Liver (tissue), 9 donors: ENCODE measurements around the gene PARP8. TPM values are rescaled to one million over a fixed set of nuclear protein-coding genes. Genes with fewer than 3 reads are reported as not detected.
"Not testable (repeated sequence)": the region's sequence is repeated elsewhere in the genome, so short reads cannot be mapped to it uniquely, and the experiment has no call there.

Source experiments
- DNase-seq: peaks from one replicate; pipeline ENCODE4 v3.0.0-alpha.2; 2017; ENCODE audit warnings: low spot score
- H3K27ac ChIP-seq, 2 donors: one replicate each; pipeline ENCODE4 v1.7.0; 2013; ENCODE audit warnings: inconsistent platforms in 2 of 2, low read length in 2 of 2, control low read depth in 1 of 2, low read depth in 1 of 2, mild to moderate bottlenecking in 1 of 2
- H3K27me3 ChIP-seq, 4 donors: one replicate each; pipeline versions ENCODE4 v1.6.1 to v1.7.0; 2013; ENCODE audit warnings: low read length in 3 of 4, inconsistent platforms in 1 of 4, mild to moderate bottlenecking in 1 of 4, moderate library complexity in 1 of 4; ENCODE audit not compliant: control insufficient read depth in 4 of 4, insufficient read depth in 4 of 4
- H3K36me3 ChIP-seq, 4 donors: one replicate each; pipeline versions ENCODE4 v1.6.1 to v1.7.0; 2013; ENCODE audit warnings: low read length in 3 of 4, mild to moderate bottlenecking in 3 of 4, low read depth in 1 of 4, moderate library complexity in 1 of 4; ENCODE audit not compliant: control insufficient read depth in 4 of 4, insufficient read depth in 3 of 4
- H3K4me1 ChIP-seq, 4 donors: one replicate each; pipeline versions ENCODE4 v1.6.1 to v1.7.0; 2013; ENCODE audit warnings: low read length in 3 of 4, mild to moderate bottlenecking in 3 of 4, moderate library complexity in 1 of 4; ENCODE audit not compliant: control insufficient read depth in 4 of 4, insufficient read depth in 4 of 4
- H3K4me3 ChIP-seq, 3 donors: one replicate each; pipeline versions ENCODE4 v1.6.1 to v1.7.0; 2013; ENCODE audit warnings: low read length in 3 of 3, control low read depth in 1 of 3, low read depth in 1 of 3, mild to moderate bottlenecking in 1 of 3
- H3K9ac ChIP-seq, 2 donors: one replicate each; pipeline ENCODE4 v1.7.0; 2013; ENCODE audit warnings: low read length in 2 of 2, mild to moderate bottlenecking in 2 of 2, moderate library complexity in 2 of 2, control low read depth in 1 of 2, low read depth in 1 of 2
- H3K9me3 ChIP-seq, 4 donors: one replicate each; pipeline versions ENCODE4 v1.6.1 to v1.7.0; 2013; ENCODE audit warnings: low read length in 3 of 4; ENCODE audit not compliant: control insufficient read depth in 4 of 4
- EGR1 ChIP-seq, 2 donors: IDR thresholded peaks; 2 replicates each; pipeline ENCODE4 v1.6.1; 2016 to 2018; ENCODE audit warnings: antibody characterized with exemption in 2 of 2, low read depth in 2 of 2
- FOXA1 ChIP-seq: IDR thresholded peaks from 2 replicates; pipeline ENCODE4 v1.6.1; 2016; ENCODE audit warnings: antibody characterized with exemption
- FOXA2 ChIP-seq: IDR thresholded peaks from 2 replicates; pipeline ENCODE4 v1.6.1; 2016; ENCODE audit warnings: antibody characterized with exemption
- GABPA ChIP-seq, 2 donors: IDR thresholded peaks in 1 of 2; conservative IDR thresholded peaks in 1 of 2; 2 replicates each; pipeline ENCODE4 v1.6.1; 2016; ENCODE audit warnings: antibody characterized with exemption in 2 of 2, mild to moderate bottlenecking in 1 of 2, moderate library complexity in 1 of 2
- HNF4A ChIP-seq, 2 donors: conservative IDR thresholded peaks; 2 replicates each; pipeline ENCODE4 v1.6.1; 2016; ENCODE audit warnings: antibody characterized with exemption in 2 of 2, mild to moderate bottlenecking in 2 of 2
- HNF4G ChIP-seq: IDR thresholded peaks from 2 replicates; pipeline ENCODE4 v1.6.1; 2016; ENCODE audit warnings: antibody characterized with exemption
- JUND ChIP-seq, 2 donors: IDR thresholded peaks; 2 replicates each; pipeline ENCODE4 v1.6.1; 2016; ENCODE audit warnings: antibody characterized with exemption in 2 of 2
- NR2F2 ChIP-seq: IDR thresholded peaks from 2 replicates; pipeline ENCODE4 v1.6.1; 2016; ENCODE audit warnings: antibody characterized with exemption
- RAD21 ChIP-seq, 2 donors: IDR thresholded peaks; 2 replicates each; pipeline ENCODE4 v1.6.1; 2016; ENCODE audit warnings: antibody characterized with exemption in 2 of 2, mild to moderate bottlenecking in 2 of 2
- RXRA ChIP-seq, 2 donors: IDR thresholded peaks; 2 replicates each; pipeline ENCODE4 v1.6.1; 2017 to 2018; ENCODE audit warnings: antibody characterized with exemption in 2 of 2, mild to moderate bottlenecking in 1 of 2
- SP1 ChIP-seq: IDR thresholded peaks from 2 replicates; pipeline ENCODE4 v1.6.1; 2018; ENCODE audit warnings: antibody characterized with exemption, mild to moderate bottlenecking
- TAF1 ChIP-seq: conservative IDR thresholded peaks from 2 replicates; pipeline ENCODE4 v1.6.1; 2016; ENCODE audit warnings: antibody characterized with exemption, mild to moderate bottlenecking
- YY1 ChIP-seq: IDR thresholded peaks from 2 replicates; pipeline ENCODE4 v1.6.1; 2016; ENCODE audit warnings: antibody characterized with exemption, mild to moderate bottlenecking
- WGBS: extraction: QIAGEN DNeasy Blood & Tissue Kit; methylation state at CpG from one replicate; pipeline ENCODE4 v1.1.7; 2013; 5-methylcytosine and 5-hydroxymethylcytosine counted together
- polyA plus RNA-seq, 2 donors: library from polyadenylated mRNA; stranded (reverse) in 1 of 2; unstranded in 1 of 2; fragments of 200-250 nt in 1 of 2; fragments of >200 nt in 1 of 2; fragmentation: Nextera tagmentation in 1 of 2; extraction: Ambion mirVana in 1 of 2; gene quantifications; one replicate each; pipeline versions ENCODE4 v1.2.1 to v1.2.3, GENCODE V29; 2013 to 2015
- total RNA-seq, 2 donors: library from RNA; depleted of rRNA; stranded (reverse); fragments of >200 nt; gene quantifications; one replicate each; pipeline ENCODE4 v1.2.3, GENCODE V29; 2014
- TF ChIP-seq, protein P1 (sequence below): IDR thresholded peaks from 2 replicates; pipeline ENCODE4 v1.6.1; 2016; ENCODE audit warnings: antibody characterized with exemption
- TF ChIP-seq, protein P2 (sequence below): IDR thresholded peaks from 2 replicates; pipeline ENCODE4 v1.6.1; 2016; ENCODE audit warnings: antibody characterized with exemption
- TF ChIP-seq, protein P3 (sequence below): fragments of 150-350 bp; IDR thresholded peaks from 2 replicates; pipeline ENCODE4 v1.5.1; 2017; ENCODE audit warnings: improper control_type of control experiment, low read depth, low read length; ENCODE audit not compliant: missing input control
- TF ChIP-seq, protein P4 (sequence below): IDR thresholded peaks from 2 replicates; pipeline ENCODE4 v1.6.1; 2016; ENCODE audit warnings: antibody characterized with exemption
- donor health status: healthy.
- donor health status: healthy.
- donor health status: healthy.
- donor health status: healthy.
- donor health status: healthy.

Gene PARP8
- total and polyA plus RNA-seq, 4 donors: 3.9 to 16.0 (median 7.1) TPM

GRCh38 chr5:50694027-50694590, 27.7 kb downstream of the PARP8 start (continued):
- TF ChIP-seq, protein P1, sequence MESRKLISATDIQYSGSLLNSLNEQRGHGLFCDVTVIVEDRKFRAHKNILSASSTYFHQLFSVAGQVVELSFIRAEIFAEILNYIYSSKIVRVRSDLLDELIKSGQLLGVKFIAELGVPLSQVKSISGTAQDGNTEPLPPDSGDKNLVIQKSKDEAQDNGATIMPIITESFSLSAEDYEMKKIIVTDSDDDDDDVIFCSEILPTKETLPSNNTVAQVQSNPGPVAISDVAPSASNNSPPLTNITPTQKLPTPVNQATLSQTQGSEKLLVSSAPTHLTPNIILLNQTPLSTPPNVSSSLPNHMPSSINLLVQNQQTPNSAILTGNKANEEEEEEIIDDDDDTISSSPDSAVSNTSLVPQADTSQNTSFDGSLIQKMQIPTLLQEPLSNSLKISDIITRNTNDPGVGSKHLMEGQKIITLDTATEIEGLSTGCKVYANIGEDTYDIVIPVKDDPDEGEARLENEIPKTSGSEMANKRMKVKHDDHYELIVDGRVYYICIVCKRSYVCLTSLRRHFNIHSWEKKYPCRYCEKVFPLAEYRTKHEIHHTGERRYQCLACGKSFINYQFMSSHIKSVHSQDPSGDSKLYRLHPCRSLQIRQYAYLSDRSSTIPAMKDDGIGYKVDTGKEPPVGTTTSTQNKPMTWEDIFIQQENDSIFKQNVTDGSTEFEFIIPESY: no peak

DNA sequence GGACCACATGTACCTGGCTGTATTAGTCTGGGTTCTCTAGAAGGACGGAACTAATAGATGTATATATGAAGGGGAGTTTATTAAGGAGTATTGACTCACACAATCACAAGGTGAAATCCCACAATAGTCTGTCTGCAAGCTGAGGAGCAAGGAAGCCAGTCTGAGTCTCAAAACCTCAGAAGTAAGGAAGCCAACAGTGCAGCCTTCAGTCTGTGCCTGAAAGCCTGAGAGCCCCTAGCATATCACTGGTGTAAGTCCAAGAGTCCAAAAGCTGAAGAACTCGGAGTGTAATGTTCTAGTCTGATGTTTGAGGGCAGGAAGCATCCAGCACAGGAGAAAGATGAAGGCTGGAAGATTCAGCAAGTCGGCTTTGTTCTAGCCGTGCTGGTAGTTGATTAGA, 28.2 kb downstream of the PARP8 start:
- not testable (repeated sequence) for DNase-seq, H3K36me3 ChIP-seq, H3K27ac ChIP-seq, H3K4me3 ChIP-seq, H3K9ac ChIP-seq, H3K9me3 ChIP-seq, H3K27me3 ChIP-seq, H3K4me1 ChIP-seq
- WGBS: 88% methylated on average over 4 of the region's 4 CpGs

- DNase-seq: no peak
- WGBS: 98% methylated on average over 1 of the region's 1 CpG
- TF ChIP-seq HNF4G (no peak), RXRA (IDR thresholded peaks at IDR 0.05) (no peak), SP1 (no peak), JUND (IDR thresholded peaks at IDR 0.05) (no peak), FOXA2 (no peak), TAF1 (no peak), EGR1 (IDR thresholded peaks at IDR 0.05; ENCODE audit: low read depth in 2 of 2) (no peak), RAD21 (IDR thresholded peaks at IDR 0.05) (no peak), HNF4A (conservative IDR thresholded peaks at IDR 0.05) (no peak), GABPA (IDR thresholded peaks at IDR 0.05 in 1 of 2, conservative IDR thresholded peaks at IDR 0.05 in 1 of 2) (no peak), FOXA1 (no peak), YY1 (no peak), NR2F2 (no peak)
- TF ChIP-seq, protein P2, sequence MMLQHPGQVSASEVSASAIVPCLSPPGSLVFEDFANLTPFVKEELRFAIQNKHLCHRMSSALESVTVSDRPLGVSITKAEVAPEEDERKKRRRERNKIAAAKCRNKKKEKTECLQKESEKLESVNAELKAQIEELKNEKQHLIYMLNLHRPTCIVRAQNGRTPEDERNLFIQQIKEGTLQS: no peak
- TF ChIP-seq, protein P3, sequence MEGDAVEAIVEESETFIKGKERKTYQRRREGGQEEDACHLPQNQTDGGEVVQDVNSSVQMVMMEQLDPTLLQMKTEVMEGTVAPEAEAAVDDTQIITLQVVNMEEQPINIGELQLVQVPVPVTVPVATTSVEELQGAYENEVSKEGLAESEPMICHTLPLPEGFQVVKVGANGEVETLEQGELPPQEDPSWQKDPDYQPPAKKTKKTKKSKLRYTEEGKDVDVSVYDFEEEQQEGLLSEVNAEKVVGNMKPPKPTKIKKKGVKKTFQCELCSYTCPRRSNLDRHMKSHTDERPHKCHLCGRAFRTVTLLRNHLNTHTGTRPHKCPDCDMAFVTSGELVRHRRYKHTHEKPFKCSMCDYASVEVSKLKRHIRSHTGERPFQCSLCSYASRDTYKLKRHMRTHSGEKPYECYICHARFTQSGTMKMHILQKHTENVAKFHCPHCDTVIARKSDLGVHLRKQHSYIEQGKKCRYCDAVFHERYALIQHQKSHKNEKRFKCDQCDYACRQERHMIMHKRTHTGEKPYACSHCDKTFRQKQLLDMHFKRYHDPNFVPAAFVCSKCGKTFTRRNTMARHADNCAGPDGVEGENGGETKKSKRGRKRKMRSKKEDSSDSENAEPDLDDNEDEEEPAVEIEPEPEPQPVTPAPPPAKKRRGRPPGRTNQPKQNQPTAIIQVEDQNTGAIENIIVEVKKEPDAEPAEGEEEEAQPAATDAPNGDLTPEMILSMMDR: no peak
- TF ChIP-seq, protein P4, sequence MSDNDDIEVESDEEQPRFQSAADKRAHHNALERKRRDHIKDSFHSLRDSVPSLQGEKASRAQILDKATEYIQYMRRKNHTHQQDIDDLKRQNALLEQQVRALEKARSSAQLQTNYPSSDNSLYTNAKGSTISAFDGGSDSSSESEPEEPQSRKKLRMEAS: no peak
- Histone ChIP-seq H3K4me3 (no peak overlapping the region), H3K27me3 (no peaks in the 10 kb centered on the region), H3K36me3 (no peaks in the 10 kb centered on the region), H3K9me3 (no peaks in the 10 kb centered on the region), H3K27ac (no peak overlapping the region), H3K9ac (no peak overlapping the region), H3K4me1 (no peaks in the 10 kb centered on the region)
These were observed 31.3 kb downstream of the PARP8 start for GRCh38 chr5:50697739-50698138.
